ENCODE data around the gene RCAN2.

GRCh38 chr6:46234700-46235099, 256.5 kb downstream of the RCAN2 start:
- TF ChIP-seq CTCF (IDR thresholded peaks at IDR 0.05) (no peak), POLR2A (IDR thresholded peaks at IDR 0.05) (no peak), EP300 (IDR thresholded peaks at IDR 0.05) (no peak)

All from gastroesophageal sphincter (tissue), 3 donors.